Common myeloid progenitor, CD34-positive (primary cell): Measurements from ENCODE around the gene ASCC2.
"Not testable (repeated sequence)": the region's sequence is repeated elsewhere in the genome, so short reads cannot be mapped to it uniquely, and the experiment has no call there.

Experiments
- CTCF ChIA-PET: fragments of 350-600 bp; sonication (Branson Sonifier 250); formaldehyde crosslinking; loops from one replicate; lab custom pipeline; 2021; ENCODE audit warnings: antibody characterized with exemption; lab: Charles Lee
- POLR2A ChIA-PET: fragments of 350-600 bp; sonication (Branson Sonifier 250); formaldehyde crosslinking; loops from one replicate; lab custom pipeline; 2021; ENCODE audit warnings: antibody characterized with exemption; lab: Charles Lee
- DNase-seq, 3 donors: peaks; one replicate each; pipeline versions ENCODE4 v3.0.0 to v3.0.0-alpha.2; 2013
- H3K27ac ChIP-seq, 2 experiments: 1 replicate in 1 of 2; 2 replicates in 1 of 2; pipeline ENCODE4 v1.7.0; 2013; ENCODE audit warnings: inconsistent platforms in 2 of 2, low read length in 2 of 2, mild to moderate bottlenecking in 2 of 2, low read depth in 1 of 2, moderate library complexity in 1 of 2; ENCODE audit not compliant: severe bottlenecking in 2 of 2, insufficient read depth in 1 of 2, poor library complexity in 1 of 2
- H3K27me3 ChIP-seq, 5 experiments: replicated peaks in 2 of 5; 1 replicate in 3 of 5; 2 replicates in 2 of 5; pipeline versions ENCODE4 v1.6.1 to v1.7.0; 2013; ENCODE audit warnings: low read length in 4 of 5, mild to moderate bottlenecking in 2 of 5, moderate library complexity in 2 of 5, inconsistent platforms in 1 of 5; ENCODE audit not compliant: insufficient read depth in 5 of 5, control insufficient read depth in 4 of 5
- H3K36me3 ChIP-seq, 4 experiments: 1 replicate in 2 of 4; 2 replicates in 2 of 4; pipeline versions ENCODE4 v1.6.1 to v1.7.0; 2013; ENCODE audit warnings: low read length in 3 of 4, control low read depth in 1 of 4, mild to moderate bottlenecking in 1 of 4; ENCODE audit not compliant: control insufficient read depth in 4 of 4, insufficient read depth in 4 of 4
- H3K4me1 ChIP-seq, 4 experiments: 1 replicate in 3 of 4; 2 replicates in 1 of 4; pipeline versions ENCODE4 v1.6.1 to v1.7.1; 2013; ENCODE audit warnings: low read length in 3 of 4, mild to moderate bottlenecking in 3 of 4, control low read depth in 1 of 4, inconsistent platforms in 1 of 4, moderate library complexity in 1 of 4; ENCODE audit not compliant: control insufficient read depth in 4 of 4, insufficient read depth in 4 of 4; ENCODE audit errors: control extremely low read depth in 1 of 4
- H3K4me3 ChIP-seq, 7 experiments: 1 replicate in 4 of 7; 2 replicates in 3 of 7; pipeline versions ENCODE4 v1.5.1 to v1.7.0; 2013; ENCODE audit warnings: mild to moderate bottlenecking in 7 of 7, low read length in 6 of 7, moderate library complexity in 6 of 7, inconsistent platforms in 2 of 7, low read depth in 2 of 7, control low read depth in 1 of 7; ENCODE audit not compliant: insufficient read depth in 4 of 7, control insufficient read depth in 1 of 7; ENCODE audit errors: extremely low read depth in 1 of 7
- H3K9me3 ChIP-seq, 5 experiments: 1 replicate in 4 of 5; 2 replicates in 1 of 5; pipeline versions ENCODE4 v1.6.1 to v1.7.1; 2013; ENCODE audit warnings: low read length in 4 of 5, mild to moderate bottlenecking in 2 of 5, inconsistent platforms in 1 of 5, low read depth in 1 of 5, moderate library complexity in 1 of 5; ENCODE audit not compliant: control insufficient read depth in 4 of 5, insufficient read depth in 2 of 5; ENCODE audit errors: control extremely low read depth in 1 of 5
- WGBS: methylation state at CpG from one replicate; pipeline ENCODE4 v1.1.5; 2013; ENCODE audit not compliant: insufficient coverage; 5-methylcytosine and 5-hydroxymethylcytosine counted together

Gene ASCC2

GRCh38 chr22:29840498-29840897 is 2.4 kb upstream of the ASCC2 start:
- POLR2A ChIA-PET, result no interaction called here
- H3K4me1 ChIP-seq, result peaks cover 8 to 21% (median 14%) of the 10 kb centered on the region in 4 experiments
- H3K4me3 ChIP-seq, result no peak overlapping the region
- H3K27ac ChIP-seq, result no peak overlapping the region
- peak; percentile 50 to 83 (median 69) for DNase-seq
- H3K36me3 ChIP-seq, result peaks cover 0 to 3% (median 0%) of the 10 kb centered on the region in 4 experiments
- no peaks in the 10 kb centered on the region for H3K9me3 ChIP-seq
- no peaks in the 10 kb centered on the region for H3K27me3 ChIP-seq
- CTCF ChIA-PET, result interaction anchor here (1.3 kb wide), 1 partner anchor 167 kb away, joined by 3 read pairs; no protein-coding TSS in a partner anchor

- POLR2A ChIA-PET, result interaction anchor here (0.6 kb wide), 1 partner anchor 88 kb away, joined by 3 read pairs; no protein-coding TSS in a partner anchor
- Histone ChIP-seq H3K4me1 (peaks cover 8 to 21% (median 14%) of the 10 kb centered on the region in 4 experiments), H3K4me3 (peak overlapping the region in 4 of 7 experiments; percentile 83 to 97 (median 90)), H3K36me3 (peaks cover 0 to 7% (median 3%) of the 10 kb centered on the region in 4 experiments), H3K27ac (peak overlapping the region; percentile 58 to 88), H3K9me3 (no peaks in the 10 kb centered on the region), H3K27me3 (no peaks in the 10 kb centered on the region)
- no CpG with 5 or more reads among the region's 1 CpG for WGBS
- peak in 2 of 3 donors; percentile 4 to 13 for DNase-seq
- CTCF ChIA-PET, result interaction anchor here (0.9 kb wide), 1 partner anchor 41 kb away, joined by 3 read pairs; no protein-coding TSS in a partner anchor
Measured at GRCh38 chr22:29839039-29839438, 965 bp upstream of the ASCC2 start.

GRCh38 chr22:29838599-29838956 is 504 bp upstream of the ASCC2 start:
- peak overlapping the region in 6 of 7 experiments; percentile 82 to 97 (median 88) for H3K4me3 ChIP-seq
- H3K27me3 ChIP-seq, result no peaks in the 10 kb centered on the region
- CTCF ChIA-PET, result interaction anchor here (0.9 to 1.6 kb wide), 3 partner anchors 41 to 167 kb away, joined by 3 to 5 read pairs (median 3); no protein-coding TSS in a partner anchor
- POLR2A ChIA-PET, result interaction anchor here (0.5 to 0.6 kb wide), 2 partner anchors 25 to 88 kb away, joined by 3 read pairs; no protein-coding TSS in a partner anchor
- peak overlapping the region; percentile 58 to 88 for H3K27ac ChIP-seq
- 0% methylated on average over 4 of the region's 5 CpGs for WGBS
- H3K36me3 ChIP-seq, result peaks cover 0 to 12% (median 5%) of the 10 kb centered on the region in 4 experiments
- H3K4me1 ChIP-seq, result peaks cover 8 to 21% (median 14%) of the 10 kb centered on the region in 4 experiments
- no peak for DNase-seq
- H3K9me3 ChIP-seq, result no peaks in the 10 kb centered on the region

GRCh38 chr22:29836791-29837370 is 1.2 kb downstream of the ASCC2 start:
- WGBS, result 98% methylated on average over 15 of the region's 18 CpGs
- DNase-seq, POLR2A ChIA-PET, H3K27ac ChIP-seq, H3K9me3 ChIP-seq, H3K27me3 ChIP-seq: not testable (repeated sequence)
- H3K4me3 ChIP-seq, result peak overlapping the region in 3 of 7 experiments; percentile 90 to 97 (median 95)
- peaks cover 8 to 21% (median 14%) of the 10 kb centered on the region in 4 experiments for H3K4me1 ChIP-seq
- CTCF ChIA-PET, result interaction anchor here (0.6 to 1.7 kb wide), 5 partner anchors 9 to 240 kb away, joined by 3 to 8 read pairs (median 3); no protein-coding TSS in a partner anchor
- H3K36me3 ChIP-seq, result peaks cover 4 to 25% (median 13%) of the 10 kb centered on the region in 4 experiments

GRCh38 chr22:29834046-29834445 is 4.0 kb downstream of the ASCC2 start:
- POLR2A ChIA-PET, result no interaction called here
- no peak overlapping the region for H3K4me3 ChIP-seq
- H3K9me3 ChIP-seq, result no peaks in the 10 kb centered on the region
- no peak for DNase-seq
- H3K4me1 ChIP-seq, result peaks cover 7 to 22% (median 11%) of the 10 kb centered on the region in 4 experiments
- WGBS, result 91% methylated on average over 1 of the region's 1 CpG
- H3K27ac ChIP-seq, result no peak overlapping the region
- no peaks in the 10 kb centered on the region for H3K27me3 ChIP-seq
- H3K36me3 ChIP-seq, result peaks cover 12 to 46% (median 30%) of the 10 kb centered on the region in 4 experiments
- CTCF ChIA-PET, result no interaction called here

GRCh38 chr22:29833392-29833965 is 4.6 kb downstream of the ASCC2 start:
- no peak overlapping the region for H3K27ac ChIP-seq
- H3K9me3 ChIP-seq, result no peaks in the 10 kb centered on the region
- peaks cover 3 to 16% (median 7%) of the 10 kb centered on the region in 4 experiments for H3K4me1 ChIP-seq
- ChIA-PET POLR2A (no interaction called here), CTCF (interaction anchor here (0.6 kb wide), 1 partner anchor 52 kb away, joined by 3 read pairs; no protein-coding TSS in a partner anchor)
- H3K4me3 ChIP-seq, result no peak overlapping the region
- H3K27me3 ChIP-seq, result no peaks in the 10 kb centered on the region
- WGBS, result 100% methylated on average over 1 of the region's 7 CpGs
- no peak for DNase-seq
- peaks cover 15 to 49% (median 33%) of the 10 kb centered on the region in 4 experiments for H3K36me3 ChIP-seq
